Activated effector memory CD4-positive, alpha-beta T cell treated with Interleukin-2 at 50 U/mL for 16 hours (primary cell): ENCODE measurements around the gene DOCK2.

Source experiments
- DNase-seq: peaks from one replicate; pipeline ENCODE4 v3.0.0-alpha.2; 2020

DOCK2 gene

GRCh38 chr5:169956126-169956525 lies 319.1 kb downstream of the DOCK2 start:
- no peak for DNase-seq

GRCh38 chr5:169956756-169957155 lies 319.7 kb downstream of the DOCK2 start:
- DNase-seq: no peak

DNA sequence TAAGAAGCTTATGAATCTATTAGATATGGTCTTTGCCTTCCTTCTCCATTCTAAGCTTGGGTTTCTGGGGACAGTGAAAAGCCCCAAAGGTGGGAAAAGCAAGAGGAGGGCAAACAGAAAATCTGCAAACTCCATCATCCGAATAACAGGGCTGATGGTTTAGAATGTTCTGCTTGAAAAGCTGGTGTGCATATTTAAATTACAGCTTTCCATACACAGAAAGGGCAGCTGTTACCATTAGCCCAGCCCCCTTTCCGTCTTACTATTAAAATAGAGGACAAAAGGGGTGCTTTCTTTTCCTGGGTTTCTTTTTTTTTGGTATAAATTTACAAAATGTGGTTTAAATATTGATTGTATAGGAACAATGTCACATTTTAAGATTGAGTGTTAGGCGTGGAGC lies 321.2 kb downstream of the DOCK2 start:
- no peak for DNase-seq

DNA sequence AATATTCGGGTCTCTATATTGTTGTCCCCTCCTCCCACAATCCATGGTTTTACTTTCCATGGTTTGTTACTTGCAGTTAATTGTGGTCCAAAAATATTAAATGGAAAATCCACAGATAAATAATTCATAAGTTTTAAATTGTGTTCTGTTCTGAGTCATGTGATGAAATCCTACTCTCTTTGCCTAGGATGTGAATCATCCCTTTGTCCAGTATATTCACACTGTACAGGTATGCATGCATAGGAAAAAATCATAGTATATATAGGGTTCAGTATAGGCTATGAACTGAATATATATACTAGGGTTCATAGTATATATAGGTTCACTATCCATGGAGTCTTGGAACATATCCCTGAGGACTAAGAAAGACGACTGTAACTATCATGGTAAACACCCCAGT lies 323.6 kb downstream of the DOCK2 start:
- no peak for DNase-seq

GRCh38 chr5:169964246-169964645 lies 327.2 kb downstream of the DOCK2 start:
- DNase-seq: no peak

DNA sequence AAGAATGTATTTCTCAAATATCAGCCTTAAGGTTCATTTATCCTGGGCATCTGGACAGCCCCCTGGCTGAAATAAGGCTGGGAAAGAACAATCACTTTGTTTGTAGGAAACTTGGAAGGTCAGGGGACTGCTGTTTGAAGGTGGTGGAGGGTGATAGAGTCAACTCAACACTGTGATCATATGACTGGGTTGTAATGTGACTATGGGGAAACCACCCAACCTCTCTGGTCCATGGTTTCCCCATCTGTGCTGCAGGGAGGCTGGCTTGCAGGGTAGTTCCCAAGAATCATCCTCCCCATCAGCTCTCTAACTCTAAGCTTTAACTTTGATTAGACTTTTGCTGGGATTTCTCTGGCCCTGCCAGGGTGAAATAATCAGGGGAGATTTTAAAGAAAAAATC lies 333.3 kb downstream of the DOCK2 start:
- DNase-seq: no peak

DNA sequence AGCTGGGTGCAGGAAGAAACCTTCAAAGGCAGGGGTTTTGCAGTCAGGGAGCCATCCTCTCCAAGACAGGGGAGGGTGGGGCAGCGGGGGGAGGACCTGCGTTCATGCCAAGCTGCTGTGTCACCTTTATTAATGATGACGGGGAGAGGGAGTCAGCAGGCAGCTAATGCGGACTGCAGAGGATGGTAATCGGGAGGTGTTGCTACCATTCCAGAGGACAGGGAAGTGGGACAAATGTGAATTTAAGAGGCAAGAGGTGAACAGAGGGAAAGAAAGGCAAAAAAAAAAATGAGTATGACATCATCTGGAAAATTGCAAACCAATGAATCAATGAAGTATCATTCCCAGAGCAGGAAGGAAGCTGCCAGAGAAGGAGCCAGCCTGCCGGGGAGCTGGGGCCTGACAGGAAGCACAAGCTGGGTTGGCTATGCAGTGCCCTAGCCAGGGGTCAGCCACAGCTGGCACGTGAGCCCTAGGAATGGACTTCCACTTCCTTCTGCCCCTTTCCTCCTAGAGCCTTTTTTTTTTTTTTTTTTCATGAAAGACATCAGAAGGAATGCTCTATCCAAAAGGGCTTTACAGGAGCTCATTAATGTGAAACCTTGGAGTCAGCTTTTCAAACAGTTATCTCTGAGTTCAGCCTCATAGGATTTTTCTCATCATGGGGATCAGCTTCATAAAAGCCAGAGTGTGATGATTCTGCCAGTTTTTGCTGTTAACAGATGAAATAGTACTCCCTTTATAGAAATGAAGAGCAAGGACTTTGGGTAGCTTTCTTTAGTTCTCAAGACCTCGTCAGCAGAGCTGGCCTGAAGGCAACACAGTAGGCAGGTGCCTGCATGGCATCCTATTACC lies 334.1 kb downstream of the DOCK2 start:
- no peak for DNase-seq

DNA sequence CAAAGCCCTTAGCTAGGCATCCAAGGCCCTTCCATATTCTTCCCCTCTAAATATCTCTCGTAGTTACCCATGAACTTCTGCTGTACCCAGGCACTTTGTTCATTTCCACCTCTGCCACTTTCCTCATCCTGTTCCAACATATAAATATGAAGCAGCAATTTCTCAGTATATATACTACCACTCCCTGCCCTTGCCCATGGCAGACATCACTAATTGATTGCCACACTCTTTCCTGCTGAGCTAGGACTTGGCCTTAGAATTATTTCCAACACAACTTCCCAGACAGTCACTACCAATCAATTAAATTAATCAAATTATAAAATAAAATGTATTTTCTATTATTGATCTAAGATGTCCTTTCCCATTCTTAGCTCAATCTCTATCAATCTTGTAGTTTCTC lies 334.7 kb downstream of the DOCK2 start:
- no peak for DNase-seq

GRCh38 chr5:169973056-169973455 lies 336.0 kb downstream of the DOCK2 start:
- DNase-seq: no peak

- DNase-seq: no peak
Observed at GRCh38 chr5:169974121-169974770, 337.2 kb downstream of the DOCK2 start.

DNA sequence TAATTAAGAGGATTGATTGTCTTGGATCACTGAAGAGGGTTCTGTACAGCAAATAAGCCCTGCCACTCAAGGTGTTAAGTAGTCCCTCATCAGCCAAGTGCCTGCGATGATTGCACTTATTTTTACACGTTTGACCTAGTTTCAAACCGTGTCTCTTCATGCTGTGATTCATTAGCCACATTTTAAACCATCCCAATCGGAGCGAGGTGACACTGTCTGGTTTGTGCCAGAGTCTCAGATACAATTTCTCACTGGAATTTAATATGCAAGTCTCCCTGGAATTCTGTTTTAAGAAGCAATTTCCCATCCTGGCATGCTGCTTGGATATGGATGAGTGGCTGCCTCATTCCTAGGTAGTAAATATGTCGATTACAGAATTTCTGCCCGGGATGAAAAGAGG lies 341.6 kb downstream of the DOCK2 start:
- DNase-seq: no peak

GRCh38 chr5:169979871-169980270 lies 342.8 kb downstream of the DOCK2 start:
- DNase-seq: no peak

GRCh38 chr5:169980418-169981053 lies 343.5 kb downstream of the DOCK2 start, which contains the start of gene INSYN2B:
Gene INSYN2B (minus strand): TSS chr5:169980495. CDS start chr5:169883898, 96,597 bp downstream.
- no peak for DNase-seq

- no peak for DNase-seq
Observed at GRCh38 chr5:169988206-169988605, 351.1 kb downstream of the DOCK2 start.

DNA sequence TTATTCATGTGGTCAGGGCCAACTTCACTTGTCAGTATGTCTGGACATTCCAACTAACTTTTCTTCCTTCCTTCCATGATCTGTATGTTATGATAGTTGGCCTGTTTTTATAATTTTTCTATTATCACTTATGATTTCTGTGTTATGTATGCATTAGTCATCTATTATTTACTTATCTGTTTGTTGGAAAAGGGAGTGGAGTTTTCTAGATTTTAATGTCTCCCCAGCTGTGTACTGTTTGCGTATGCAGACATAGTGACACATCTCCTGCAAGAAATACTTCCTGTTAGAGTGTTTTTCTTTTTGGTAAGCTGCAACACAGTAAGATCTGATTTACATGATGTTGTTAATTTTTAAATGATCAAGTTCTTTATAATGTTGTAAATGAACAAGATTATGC lies 351.9 kb downstream of the DOCK2 start:
- no peak for DNase-seq

DNA sequence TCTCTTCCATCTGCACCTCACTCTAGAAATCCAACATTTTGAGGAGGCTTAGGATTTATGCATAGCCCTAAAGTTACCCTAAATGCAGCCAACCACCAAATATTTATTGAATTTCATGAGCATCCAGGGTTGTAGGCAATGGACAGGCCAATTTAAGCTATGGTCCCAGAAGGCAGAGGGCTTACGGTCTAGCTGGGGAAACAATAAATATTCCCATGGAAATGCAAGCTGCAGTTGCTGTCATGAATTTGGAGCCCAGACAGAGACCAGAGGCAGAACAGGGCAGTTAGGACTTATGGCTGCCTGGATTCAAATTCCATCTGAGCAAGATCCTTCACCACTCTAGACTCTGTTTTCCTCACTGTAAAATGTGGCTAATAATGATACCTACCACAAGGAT lies 352.3 kb downstream of the DOCK2 start:
- no peak for DNase-seq

- DNase-seq: no peak
Observed at GRCh38 chr5:169991115-169991869, 354.2 kb downstream of the DOCK2 start.

GRCh38 chr5:169992789-169993484 lies 355.9 kb downstream of the DOCK2 start:
- DNase-seq: no peak

- DNase-seq: no peak
Observed at GRCh38 chr5:169993485-169993790, 356.4 kb downstream of the DOCK2 start.

DNA sequence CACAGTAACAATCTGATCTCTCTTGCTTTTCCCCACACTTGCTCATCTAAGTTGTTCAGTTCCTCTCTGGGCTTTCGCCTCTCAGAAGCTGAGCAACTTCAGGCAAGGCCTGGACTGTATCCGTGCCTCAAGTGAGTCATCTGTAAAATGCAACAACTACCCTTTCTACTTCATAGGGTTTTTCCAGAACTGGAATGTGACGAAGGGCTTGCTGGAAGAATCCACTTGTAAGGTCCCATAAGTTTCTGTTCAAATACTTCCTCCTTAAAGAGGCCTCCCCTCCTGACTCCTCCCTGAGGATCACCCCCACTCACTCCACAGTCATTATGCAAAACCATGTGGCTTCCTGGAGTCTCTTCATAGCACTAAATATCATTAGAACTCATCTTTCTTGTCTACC lies 360.7 kb downstream of the DOCK2 start:
- no peak for DNase-seq

GRCh38 chr5:169999621-170000020 lies 362.5 kb downstream of the DOCK2 start:
- DNase-seq: no peak

DNA sequence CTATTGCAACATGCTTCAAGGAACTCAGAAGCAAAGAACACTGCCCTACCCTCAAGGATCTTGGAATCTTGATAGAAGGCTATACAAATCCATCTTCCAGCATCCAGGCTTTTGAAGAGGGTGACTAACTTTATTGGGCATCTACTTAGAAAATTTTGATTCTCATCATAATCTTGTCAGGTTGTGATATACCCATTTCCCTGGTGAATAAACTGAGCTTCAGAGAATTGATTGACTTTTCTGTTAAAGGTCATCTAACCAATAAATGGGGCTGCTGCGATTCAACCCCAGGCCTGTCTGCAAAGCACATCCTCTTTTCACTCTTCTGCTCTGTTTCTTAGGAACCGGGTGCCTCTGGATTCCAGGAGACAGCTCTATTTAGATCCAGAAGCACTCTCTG lies 363.1 kb downstream of the DOCK2 start:
- no peak for DNase-seq

- no peak for DNase-seq
Observed at GRCh38 chr5:170006021-170006420, 368.9 kb downstream of the DOCK2 start.
